Activated CD4-positive, alpha-beta T cell treated with anti-CD3 and anti-CD28 coated beads, Interleukin-2, amount 50 U/mL, for 4 hours (primary cell): Measurements from ENCODE around the gene SARS1.

Source experiments
- DNase-seq, 2 experiments: peaks; one replicate each; pipeline ENCODE4 v3.0.0-alpha.2; 2020

Gene SARS1

GRCh38 chr1:109251277-109252166 lies 37.8 kb downstream of the SARS1 start:
- no peak for DNase-seq

DNA sequence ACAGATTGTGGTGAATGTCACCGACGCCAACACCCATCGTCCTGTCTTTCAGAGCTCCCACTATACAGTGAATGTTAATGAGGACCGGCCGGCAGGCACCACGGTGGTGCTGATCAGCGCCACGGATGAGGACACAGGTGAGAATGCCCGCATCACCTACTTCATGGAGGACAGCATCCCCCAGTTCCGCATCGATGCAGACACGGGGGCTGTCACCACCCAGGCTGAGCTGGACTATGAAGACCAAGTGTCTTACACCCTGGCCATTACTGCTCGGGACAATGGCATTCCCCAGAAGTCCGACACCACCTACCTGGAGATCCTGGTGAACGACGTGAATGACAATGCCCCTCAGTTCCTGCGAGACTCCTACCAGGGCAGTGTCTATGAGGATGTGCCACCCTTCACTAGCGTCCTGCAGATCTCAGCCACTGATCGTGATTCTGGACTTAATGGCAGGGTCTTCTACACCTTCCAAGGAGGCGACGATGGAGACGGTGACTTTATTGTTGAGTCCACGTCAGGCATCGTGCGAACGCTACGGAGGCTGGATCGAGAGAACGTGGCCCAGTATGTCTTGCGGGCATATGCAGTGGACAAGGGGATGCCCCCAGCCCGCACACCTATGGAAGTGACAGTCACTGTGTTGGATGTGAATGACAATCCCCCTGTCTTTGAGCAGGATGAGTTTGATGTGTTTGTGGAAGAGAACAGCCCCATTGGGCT lies 38.6 kb downstream of the SARS1 start:
- no peak for DNase-seq

- DNase-seq: no peak
These were observed 39.4 kb downstream of the SARS1 start for GRCh38 chr1:109252893-109253802.

- no peak for DNase-seq
These were observed 40.3 kb downstream of the SARS1 start for GRCh38 chr1:109253803-109254620.

- no peak for DNase-seq
These were observed 40.9 kb downstream of the SARS1 start for GRCh38 chr1:109254621-109255096.

DNA sequence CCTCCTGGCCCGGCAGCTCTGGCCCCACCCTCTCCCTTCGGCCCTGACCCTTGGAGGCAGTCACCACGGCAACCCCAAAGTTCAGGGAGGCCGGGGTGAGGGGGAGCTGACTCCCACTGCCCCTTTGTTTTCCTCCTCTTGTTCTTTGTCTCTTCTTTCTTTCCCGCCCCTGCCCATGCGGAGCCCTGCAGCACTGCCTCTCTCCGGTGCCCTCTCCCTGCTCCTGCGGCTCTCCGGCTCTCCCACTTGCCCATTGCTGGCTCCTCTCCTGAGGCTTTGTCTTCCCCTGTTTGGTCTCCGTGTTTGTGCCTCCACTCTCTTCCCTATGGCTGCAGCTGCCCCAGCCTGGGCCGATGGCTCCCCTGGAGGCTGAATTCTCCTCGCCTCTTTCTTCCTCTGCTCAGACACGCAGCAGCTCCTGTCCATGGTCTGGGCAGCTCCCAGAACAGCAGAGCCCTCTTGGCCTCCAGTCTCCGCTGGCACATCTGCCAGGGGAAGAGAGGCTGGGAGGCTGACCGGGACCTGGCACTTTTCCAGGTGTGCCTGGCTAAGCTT lies 41.5 kb downstream of the SARS1 start:
- no peak for DNase-seq

DNA sequence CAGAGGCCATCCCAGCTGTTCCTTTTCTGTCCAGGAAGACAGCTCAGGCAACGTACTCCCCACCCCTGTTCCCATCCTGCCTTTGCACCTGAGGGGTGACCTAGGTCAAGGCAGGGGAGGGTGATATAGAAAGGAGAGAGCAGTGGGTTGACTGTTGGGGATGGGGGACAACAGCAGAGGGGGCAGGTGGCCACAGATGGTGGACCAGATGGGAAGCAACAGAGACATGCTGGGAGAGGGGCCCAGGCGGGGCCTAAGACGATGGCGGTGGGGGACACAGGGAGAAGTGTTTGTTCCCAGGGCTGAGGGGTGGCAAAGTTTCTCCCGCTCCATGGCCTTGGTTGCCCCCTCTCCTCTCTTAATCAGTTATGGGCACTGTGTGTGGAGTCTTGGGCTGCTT lies 42.0 kb downstream of the SARS1 start:
- DNase-seq: no peak

DNA sequence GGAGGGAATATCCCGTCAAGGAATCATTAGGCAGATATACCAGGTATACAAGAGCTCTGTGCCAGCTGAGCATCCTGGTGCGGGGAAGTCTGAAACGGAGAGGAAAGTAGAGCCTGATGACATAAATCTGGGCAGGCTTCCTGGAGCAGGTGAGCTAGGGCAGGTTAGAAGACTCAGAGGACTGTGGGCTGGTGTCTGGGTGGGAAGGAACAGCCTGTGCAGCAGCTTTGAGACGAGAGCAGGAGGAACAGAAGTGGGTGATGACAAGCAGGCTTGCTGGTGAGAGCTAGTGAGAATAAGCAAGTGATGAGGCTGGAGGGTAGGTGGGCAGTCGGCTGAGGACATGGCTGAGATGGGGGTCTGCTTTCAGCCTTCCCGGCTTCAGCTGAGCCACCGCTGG lies 42.4 kb downstream of the SARS1 start:
- no peak for DNase-seq

DNA sequence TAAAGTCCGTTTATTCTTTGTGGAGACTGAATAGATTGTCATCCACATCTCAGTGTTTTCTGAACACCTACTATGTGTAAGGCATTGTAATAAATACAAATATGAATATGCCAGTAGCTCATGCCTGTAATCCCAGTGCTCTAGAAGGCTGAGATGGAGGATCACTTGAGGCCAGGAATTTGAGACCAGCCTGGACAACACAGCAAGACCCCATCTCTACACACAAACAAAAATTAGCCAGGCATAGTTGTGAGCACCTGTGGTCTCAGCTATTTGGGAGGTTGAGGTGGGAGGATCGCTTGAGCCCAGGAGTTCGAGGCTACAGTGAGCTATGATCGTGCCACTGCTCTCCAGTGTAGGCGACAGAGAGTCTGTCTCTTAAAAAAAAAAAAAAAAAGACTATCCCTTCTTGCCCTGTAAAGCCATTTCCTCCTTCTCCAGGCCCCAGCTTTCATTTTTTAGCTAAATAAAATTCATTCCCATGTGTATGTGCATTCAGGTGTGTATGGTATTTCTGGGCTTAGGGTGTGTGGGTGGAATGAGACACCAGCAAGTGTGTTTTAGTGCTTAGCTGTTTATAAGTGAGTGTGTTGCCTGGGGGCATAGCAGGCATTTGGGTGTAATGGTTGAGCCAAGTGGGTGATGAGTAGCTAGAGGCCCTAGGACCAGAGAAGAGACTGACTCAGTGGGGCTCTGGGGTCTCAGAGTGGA lies 43.4 kb downstream of the SARS1 start:
- no peak for DNase-seq

DNA sequence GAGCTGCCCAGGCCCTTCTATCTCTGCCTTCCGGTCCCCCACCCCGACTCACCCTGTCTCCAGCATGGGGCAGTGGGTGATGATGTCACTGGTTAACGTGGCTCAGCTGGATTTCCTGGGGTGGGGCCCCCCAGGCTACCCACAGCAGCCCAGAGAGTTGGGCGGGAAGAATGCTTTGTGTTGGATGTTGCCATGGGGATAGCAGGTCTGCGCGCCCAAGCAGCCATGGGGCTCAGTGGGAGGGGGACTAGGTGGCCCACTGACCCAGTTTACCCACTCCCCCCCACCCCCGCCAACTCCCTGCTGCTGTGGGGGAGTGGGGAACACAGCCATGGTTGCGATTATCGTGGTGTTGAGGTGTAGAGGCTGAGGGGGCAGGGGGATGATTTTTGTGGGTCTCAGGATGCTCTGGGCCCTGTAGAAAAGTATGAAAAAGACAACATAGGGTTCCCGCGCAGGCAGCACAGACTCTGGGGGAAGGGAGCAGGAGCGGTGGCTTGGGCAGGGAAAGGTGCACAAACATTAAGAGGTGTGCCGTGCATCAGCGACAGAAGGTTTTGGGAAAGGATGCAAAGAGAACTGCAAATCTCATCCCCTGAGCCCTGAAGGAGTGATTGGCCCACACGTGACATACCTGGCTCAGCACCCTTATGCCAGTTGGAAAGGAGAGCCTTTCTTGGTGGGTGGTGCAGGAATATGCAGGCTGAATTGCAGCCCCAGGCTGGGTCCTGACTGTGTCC lies 44.1 kb downstream of the SARS1 start:
- DNase-seq: no peak

- DNase-seq: no peak
These were observed 45.1 kb downstream of the SARS1 start for GRCh38 chr1:109258481-109259466.

DNA sequence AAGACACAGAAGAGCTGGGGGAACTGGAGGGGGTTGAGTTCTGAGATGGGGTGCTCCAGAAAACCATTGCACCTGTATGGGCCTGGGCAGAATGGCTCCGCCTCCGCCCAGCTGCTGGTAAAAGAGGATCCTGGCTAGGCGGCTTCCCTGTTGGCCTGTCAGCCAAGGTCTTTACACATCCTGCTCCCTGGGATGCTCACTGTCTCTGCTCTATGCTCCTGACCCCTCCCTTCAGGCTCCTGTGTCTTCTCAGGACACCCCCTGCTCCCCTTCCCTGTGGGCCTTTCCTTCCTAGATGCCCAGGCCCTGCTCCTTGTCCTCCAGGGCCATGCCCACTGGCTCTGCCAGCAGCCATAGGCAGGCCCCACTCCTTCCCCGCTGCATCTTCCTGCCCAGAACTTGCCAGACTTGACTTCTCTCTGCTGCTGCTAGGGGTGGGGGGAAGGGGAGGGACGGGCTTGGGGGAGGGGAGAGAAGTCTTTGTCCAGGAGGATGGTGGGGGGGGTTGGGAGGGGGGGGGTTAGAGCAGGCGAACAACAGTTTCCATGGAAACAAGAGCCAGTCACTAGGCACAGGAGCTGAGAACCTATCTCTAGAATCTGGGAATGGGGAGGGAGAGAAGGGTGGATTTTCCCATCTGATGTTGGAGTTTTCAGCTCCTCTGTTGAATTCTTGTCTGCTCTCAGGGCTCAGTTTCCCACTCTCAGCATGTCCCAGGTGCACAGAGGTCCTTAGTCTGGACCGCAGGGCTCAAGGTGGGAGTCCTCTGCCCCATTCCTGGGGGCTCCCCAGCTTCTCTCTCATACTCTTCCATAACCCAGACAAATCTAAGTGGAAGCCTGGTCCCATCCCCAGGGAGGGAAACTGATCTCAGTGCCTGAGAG lies 46.2 kb downstream of the SARS1 start:
- DNase-seq: no peak

DNA sequence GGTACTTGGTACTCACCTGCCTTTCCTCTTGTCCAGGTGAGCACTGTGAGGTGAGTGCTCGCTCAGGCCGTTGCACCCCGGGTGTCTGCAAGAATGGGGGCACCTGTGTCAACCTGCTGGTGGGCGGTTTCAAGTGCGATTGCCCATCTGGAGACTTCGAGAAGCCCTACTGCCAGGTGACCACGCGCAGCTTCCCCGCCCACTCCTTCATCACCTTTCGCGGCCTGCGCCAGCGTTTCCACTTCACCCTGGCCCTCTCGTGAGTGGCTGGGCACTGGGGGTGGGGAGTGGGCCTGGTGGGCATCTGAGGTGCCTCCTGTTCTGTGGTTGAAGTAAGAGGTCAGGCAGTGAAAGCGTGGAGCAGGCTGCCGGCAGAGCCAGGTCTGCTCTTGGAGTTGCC lies 47.3 kb downstream of the SARS1 start:
- no peak for DNase-seq

- DNase-seq: no peak
These were observed 47.9 kb downstream of the SARS1 start for GRCh38 chr1:109261578-109261977.

GRCh38 chr1:109262231-109263055 lies 48.7 kb downstream of the SARS1 start:
- DNase-seq: no peak

GRCh38 chr1:109263234-109263596 lies 49.5 kb downstream of the SARS1 start:
- DNase-seq: no peak
